HL-60/S4 (cell line): ENCODE results near the gene AKIP1.
"Not testable (repeated sequence)": the region's sequence is repeated elsewhere in the genome, so short reads cannot be mapped to it uniquely, and the experiment has no call there.

ENCODE experiments used
- in situ Hi-C: fragments of 300-500 bp; cut with MboI; formaldehyde crosslinking; loops from 2 replicates; pipeline ENCODE4 v1.14.3; 2022; ENCODE audit warnings: low sequenced_read_pairs

The AKIP1 gene, protein sequence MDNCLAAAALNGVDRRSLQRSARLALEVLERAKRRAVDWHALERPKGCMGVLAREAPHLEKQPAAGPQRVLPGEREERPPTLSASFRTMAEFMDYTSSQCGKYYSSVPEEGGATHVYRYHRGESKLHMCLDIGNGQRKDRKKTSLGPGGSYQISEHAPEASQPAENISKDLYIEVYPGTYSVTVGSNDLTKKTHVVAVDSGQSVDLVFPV

DNA sequence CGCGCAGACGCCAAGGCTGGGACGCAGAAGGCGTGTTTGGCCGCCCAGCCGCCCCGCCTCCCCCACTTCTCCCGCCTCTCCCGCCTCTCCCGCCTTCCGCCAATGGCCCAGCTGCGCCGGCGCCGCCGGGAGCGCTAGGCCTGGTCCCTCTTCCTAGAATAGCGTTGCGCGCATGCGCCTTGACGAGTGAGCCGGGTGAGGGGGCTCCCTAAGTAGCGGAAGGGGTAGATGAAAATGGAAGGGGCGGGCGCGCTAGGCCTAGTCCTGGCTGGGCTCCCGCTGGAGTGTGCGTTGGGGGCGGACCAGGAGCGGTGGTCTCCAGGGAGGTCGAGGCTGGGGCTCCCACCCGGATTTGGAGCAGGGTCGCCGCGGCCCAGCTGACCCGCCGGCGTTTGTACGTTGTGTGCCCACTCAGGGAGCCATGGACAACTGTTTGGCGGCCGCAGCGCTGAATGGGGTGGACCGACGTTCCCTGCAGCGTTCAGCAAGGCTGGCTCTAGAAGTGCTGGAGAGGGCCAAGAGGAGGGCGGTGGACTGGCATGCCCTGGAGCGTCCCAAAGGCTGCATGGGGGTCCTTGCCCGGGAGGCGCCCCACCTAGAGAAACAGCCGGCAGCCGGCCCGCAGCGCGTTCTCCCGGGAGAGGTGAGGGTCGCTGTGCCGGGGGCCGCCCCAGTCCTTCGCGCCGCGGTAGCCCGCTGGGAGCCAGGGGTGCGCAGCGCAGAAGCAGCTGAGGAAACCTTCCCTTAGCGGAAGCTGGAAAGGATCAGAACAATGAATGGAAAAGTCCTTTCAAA, at the start of gene AKIP1:
Gene AKIP1 (plus strand): TSS at position 161 of the 795 bp plus-strand sequence. CDS start 261 bp downstream, at position 422.
- in situ Hi-C loops, result no loop called here

DNA sequence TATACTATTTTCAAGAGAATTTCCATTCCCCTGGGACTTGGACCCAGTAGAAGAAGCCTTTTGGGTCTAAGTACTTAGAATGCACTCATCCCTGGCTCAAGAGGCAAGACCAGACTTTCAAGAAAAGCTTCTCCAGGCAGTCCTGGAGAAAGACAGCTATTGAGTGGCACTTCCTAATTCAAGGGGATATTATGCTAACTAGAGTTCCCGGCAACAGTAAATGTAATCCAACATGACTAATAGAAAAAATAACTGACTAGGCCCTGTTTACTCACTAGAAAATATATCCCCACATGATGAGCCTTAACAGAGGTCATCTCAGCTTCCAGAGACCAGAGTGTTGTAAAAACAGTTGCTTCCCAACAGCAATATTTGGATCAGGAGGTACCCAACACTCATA, 47.2 kb upstream of the AKIP1 start:
- in situ Hi-C loops, result no loop called here

DNA sequence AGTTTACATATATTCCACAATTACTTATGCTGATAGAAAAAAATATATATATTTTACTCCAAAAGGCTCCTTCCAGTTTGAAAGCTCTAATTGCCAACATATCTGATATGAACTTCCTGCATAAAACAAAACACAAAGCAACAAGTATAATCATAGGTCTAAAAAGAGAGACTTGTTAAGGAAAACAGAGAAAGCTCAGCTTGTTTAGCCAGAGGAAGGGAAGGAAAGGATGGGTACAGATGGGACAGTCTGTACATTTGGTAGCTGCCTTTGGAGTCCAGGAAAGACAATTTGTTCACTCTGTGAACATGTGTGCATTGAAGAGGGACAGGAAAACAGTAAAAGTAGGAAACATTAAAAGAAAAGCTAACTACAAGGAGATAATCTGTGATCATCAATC, 45.7 kb upstream of the AKIP1 start:
- in situ Hi-C loops, result no loop called here

DNA sequence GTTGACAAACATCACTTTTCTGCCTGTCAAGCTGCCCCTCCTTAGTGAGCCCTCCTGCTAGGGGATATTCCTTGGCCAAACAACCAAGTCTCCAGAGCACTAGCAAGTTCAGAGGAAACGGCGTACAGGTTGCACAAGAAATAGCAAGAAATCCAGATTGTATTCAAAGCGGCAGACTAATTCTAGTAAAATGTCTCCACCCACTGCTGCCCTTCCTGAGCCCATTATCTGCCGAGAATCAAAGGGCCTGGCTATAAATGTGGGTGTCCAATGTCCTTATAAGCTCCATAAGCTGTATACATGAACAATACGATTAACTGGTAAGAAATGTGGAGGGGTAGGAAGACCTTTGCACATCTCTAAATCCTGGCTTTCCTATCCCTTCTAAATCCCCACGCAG, 44.0 kb upstream of the AKIP1 start:
- in situ Hi-C loops, result no loop called here

DNA sequence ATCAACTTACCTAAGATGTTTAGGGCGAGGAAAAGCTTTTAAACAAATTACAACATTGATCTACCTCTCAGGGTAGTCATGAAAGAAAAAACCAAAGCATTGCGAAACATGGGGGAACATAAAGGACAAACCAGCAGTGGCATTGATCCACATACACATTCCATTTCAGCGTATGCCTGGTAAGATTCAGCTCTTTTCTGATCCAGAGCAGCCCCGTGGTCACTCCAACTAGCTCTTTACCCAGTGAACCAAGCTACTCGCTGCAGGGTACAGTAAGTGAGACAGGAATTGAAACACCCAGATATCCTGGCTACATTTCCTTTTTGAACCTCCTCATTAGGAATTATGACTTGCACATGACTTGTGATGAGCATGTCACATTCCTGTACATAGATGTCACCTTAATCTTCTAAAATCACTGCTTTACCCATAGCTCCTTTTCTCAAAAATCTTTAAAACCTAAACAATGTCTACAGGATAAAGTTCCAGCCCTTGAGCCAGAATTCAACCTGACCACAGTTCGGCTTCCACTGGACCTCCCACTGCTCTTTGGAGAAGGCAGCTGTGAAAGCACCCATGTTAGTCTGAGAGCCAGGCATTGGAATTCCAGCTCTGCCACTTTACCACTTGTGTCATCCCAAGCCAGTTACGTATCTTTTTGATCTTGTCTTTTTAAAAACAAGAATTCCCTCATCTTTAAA, 42.9 kb upstream of the AKIP1 start:
- in situ Hi-C loops, result no loop called here

DNA sequence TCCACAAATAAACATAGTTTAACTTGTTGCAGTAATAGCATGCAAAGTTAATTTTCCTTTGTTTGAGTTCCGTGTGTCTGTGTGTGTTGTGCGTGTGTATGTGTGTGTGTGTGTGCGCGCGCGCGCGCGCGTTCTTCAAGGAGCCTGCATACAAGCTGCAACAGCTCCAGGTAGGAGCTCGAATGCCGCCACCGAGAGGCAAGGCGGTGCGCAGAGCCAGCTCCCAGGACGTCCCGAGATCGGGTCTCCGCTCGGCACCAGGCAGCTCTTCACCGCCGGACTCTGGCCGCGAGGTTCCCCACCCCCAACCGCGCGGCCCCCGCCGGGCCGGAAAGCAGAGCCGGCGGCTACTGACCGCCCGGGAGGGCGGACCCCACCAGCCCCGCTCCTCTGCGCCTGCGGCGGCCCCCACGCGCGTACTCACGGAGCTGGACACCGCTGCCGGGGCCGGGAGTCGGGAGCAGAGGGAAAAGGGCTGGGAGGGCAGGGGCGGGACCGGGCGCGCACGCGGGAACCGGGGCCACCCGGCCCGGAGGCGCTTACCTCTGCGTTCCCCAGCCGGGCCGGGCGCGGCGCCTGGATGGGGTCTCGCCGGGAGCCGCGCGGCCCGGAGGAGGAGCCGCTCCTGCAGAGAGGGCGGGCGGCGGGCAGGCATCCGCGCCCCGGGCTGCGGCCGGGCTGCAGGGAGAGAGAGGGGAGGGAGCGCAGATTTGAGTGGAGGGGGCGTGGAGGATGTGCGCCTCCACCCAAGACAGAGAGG, 40.4 kb upstream of the AKIP1 start:
- in situ Hi-C loops, result no loop called here

DNA sequence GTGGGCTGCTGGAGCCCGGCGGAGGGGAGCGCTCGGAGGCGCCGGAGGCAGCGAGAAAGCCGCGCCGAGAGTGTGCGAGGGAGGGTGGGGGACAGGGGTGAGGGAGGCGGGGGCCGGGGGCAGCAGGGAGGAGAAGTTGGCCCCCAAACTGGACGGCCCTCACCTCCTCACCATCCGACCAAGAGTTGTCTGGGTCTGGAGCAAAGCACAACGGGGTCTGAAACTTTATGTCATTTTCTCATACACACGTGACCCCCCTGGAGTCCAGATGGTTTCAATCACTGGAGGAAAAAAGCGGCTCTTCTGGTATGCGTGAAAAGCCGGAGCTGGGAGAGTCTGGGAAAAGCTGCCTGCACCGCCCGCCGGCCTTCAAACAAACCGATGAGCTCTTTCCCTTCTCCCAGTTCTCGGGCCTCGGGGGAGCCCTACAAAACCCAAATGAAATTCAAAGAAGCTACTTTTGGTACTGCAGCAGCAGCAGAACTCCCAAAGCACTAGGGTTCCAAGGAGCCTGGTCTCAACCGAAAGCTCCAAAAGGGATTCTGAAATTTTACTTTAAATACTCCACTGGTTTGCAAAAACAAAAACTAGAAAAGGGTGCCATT, 39.7 kb upstream of the AKIP1 start:
- in situ Hi-C loops, result no loop called here

DNA sequence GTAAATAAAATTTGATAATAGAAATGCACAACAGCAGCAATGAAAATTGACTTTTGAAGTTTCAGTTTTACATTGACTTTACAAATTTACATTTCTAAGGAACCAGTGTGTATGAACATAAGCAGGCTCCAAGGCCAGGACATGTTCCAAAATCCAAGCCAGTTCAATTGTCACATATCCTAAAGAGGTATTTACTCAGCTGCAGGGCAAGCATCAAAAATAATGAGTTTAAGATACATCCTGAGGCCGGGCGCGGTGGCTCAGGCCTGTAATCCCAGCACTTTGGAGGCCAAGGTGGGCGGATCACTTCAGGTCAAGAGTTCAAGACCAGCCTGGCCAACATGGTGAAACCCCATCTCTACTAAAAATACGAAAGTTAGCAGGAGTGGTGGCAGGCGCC, 39.0 kb upstream of the AKIP1 start:
- in situ Hi-C loops, result no loop called here

DNA sequence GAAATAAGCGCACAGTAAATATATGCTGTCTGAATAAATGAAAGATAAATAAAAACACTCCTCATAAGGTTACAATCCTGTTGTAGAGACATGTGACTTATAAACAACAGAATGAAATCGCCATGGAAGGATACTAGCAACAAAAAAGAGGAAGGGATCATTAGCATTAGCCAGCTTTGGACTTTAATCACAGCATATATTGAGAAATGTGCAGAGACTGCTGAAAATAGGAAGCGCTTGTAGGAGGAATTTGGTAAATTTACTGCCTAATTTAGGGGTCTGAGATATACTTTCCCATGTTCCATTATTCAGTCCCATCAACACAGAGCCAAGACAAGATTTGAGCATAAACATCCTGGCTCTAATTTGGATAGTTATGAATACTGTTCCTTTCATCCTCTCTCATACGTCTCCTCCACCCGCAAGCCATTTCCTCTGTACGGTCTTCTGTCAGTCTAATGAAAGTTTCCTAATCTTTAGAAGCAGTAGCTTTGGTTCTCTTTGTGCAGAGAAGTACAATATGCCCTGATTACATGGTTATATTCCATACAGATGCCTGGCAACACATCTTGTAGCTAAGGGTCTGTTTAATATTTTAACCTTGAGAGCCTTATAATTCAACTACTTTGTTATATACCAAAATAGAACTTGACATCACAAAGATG, 37.1 kb upstream of the AKIP1 start:
- in situ Hi-C loops, result no loop called here

DNA sequence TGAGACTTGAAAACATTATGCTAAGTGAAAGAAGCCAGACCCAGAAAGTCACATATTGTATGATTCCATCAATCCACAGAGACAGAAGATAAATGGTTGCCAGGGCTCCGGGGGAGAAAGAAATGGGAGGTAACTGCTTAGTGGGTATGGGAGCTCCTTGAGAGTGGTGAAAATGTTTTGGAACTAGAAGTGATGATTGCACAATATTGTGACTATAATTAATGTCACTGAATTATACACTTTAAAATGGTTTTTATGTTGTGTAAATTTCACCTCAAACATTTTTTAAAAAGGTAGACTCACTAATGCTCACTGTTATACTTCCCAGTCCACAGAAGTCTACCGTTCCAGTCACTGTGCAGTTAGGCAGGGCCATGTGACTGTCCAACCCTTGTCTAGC, 32.2 kb upstream of the AKIP1 start:
- in situ Hi-C loops, result no loop called here

DNA sequence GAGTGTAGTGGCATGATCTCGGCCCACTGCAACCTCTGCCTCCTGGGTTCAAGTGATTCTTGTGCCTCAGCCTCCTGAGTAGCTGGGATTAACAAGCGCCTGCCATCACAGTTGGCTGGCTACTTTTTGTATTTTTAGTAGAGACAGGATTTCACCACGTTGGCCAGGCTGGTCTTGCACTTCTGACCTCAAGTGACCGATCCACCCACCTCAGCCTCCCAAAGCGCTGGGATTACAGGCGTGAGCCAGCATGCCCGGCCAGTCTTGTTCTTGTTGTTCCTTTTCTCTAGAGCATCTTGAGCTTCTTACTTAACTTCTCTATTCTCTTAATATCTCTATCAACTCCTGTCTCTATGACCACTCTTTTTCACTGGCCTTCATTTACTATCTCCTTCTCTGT, 29.4 kb upstream of the AKIP1 start:
- in situ Hi-C loops, result not testable (repeated sequence)

DNA sequence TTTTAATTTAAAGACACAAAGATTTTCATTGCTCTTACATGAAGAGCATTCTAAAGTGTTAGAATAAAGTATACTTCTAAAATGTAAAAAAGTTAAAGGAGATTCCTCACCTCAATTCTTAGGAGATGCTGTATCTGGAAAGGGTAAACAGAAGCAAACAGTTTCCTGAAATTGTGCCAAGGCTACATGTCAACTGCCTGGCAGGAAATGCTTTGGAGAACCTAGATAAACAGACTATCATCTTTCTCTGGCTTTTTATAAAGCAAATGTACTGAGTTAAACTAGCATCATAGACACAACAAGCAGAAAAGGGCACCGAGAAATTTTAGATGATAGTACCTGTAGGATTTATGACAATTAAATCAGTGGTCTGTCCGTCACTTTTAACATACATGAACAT, 24.7 kb upstream of the AKIP1 start:
- in situ Hi-C loops, result no loop called here

DNA sequence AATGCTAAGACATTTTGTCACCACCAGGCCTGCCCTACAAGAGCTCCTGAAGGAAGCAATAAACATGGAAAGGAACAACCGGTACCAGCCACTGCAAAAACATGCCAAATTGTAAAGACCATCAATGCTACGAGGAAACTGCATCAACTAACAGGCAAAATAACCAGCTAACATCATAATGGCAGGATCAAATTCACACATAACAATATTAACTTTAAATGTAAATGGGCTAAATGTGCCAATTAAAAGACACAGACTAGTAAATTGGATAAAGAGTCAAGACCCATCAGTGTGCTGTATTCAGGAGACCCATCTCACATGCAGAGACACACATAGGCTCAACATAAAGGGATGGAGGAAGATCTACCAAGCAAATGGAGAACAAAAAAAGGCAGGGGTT, 19.8 kb upstream of the AKIP1 start:
- in situ Hi-C loops, result not testable (repeated sequence)

DNA sequence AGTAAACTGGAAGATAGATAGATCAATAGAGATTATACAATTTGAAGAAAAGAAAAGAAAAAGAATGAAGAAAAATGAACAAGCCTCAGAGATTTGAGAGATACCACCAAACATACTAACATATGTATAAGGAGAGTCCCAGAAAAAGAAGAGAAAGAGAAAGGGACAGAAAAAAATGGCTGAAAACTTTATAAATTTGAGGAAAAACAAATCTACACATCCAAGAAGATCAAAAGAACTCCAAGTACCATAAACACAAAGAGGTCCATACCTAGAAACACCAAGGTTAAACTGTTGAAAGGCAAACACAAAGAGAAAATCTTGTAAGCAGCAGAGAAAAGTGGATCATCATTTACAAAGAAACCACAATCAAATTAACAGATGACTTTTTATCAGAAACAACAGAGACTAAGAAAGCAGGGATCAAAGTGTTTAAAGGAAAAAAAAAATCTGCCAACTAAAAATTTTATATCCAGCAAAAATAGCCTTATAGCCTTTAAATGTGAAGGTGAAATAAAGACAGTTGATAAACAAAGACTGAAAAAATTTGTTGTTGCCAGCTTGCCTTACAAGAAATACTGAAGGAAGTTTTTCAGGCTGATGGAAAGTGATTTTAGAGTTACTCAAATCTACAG, 11.8 kb upstream of the AKIP1 start:
- in situ Hi-C loops, result no loop called here

DNA sequence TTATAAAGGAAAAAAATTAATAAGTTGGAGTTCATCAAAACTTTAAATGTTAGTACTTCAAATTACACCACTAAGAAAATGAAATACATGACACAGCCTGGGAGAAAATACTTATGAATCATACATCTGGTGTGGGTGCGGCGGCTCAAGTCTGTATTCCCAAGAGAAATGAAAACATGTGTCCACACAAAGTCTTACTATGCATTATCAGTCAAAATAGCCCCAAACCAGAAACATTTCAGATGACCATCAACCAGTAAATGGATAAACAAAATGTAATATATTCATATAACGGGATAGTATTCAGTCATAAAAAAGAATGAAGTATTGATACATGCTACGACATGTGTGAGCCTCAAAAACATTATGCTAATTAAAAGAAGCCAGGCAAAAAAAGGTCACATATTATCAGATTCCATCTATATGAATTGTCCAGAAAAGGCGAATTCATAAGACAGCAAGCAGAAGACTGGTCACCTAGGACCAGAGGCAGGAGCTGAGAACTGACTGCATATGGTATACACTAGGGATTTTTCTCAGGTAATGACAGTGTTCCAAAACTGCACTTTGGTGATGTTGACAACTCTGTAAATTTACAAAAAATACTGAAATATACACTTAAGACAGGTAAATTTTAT, 5.3 kb upstream of the AKIP1 start:
- in situ Hi-C loops, result no loop called here

DNA sequence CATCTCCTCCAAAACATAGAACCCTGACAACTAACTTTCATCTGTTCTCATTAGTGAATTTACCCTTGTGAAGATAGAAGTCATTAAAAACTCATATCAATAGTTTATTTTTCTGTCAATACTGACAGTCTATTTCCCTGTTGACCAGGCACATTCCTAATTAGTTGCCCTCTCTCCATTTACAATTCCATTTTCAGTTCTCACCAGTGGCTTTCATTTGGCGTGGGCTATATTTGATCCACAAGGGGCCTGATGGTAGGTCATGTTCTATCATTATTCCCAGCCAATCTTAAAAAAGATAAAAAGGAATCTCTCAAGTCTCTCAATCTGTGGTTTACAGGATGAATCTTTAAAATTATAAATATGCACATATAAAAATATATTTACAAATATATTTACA, 3.9 kb upstream of the AKIP1 start:
- in situ Hi-C loops, result no loop called here

DNA sequence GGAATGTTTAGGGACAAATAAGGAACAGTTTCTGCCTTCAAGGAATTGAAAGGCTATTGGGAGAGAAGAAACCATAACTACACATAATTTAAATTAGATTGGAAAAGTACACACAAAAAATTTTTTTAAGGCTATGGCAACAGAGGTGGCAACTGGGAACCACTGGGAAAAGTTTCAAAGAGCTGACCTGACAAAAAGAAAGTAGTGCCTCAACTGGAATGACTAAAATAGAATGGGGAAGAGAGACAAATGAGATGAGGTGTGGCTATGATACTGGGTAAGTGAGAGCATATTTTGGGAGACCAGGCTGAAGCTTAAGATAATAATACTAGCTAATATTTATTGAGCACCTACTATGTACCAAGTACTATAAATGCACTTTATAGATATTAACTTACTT, 2.9 kb upstream of the AKIP1 start:
- in situ Hi-C loops, result no loop called here

DNA sequence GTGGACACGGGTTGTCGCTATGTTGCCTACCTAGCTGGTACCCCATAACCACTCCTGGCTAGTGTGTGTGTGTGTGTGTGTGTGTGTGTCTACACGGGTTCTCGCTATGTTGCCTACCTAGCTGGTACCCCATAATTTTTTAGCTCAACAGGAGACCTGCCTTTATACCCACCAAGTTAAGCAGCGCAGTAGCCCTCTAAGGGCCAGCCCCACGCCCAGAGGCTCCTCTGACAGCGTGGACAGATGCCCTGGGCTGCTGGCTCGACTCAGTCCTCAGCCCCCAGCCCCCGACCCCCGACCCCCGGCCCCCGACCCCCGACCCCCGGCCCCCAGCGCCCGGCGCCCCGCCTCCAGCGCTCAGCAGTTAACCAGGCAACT, 351 bp upstream of the AKIP1 start:
- in situ Hi-C loops, result no loop called here

DNA sequence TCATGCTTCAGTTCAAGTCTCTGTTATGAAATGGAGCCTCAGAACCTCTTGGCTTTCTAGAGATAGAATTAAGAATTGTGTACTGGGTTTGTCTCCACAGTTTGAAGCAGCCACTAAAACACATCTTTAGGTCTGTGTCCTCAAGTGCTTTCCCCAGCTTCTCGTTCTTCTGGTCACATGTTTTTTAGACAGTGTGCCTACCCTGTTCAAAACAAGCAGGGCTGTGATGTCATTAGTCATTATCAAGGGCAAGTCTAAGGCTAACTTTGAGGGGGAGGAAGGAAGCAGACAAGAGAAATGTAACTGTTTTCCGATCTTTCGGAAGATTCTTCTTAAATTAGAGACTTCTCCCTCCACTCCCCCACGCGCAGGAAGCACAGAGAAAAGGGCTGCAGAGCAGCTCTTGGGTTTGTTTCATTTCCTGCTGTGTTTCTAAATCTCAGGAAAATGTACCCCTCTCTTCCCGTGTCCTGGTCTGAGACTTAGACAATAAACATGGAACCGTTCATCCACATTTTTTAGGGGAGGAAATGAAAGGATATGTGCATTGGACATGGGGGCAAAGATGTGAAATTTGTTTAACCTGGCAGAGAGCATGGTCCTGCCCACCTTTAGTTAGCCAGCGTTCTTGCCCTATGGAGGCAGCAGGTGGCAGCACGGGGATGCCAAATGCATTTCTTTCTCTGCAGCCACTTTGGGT, 3.1 kb downstream of the AKIP1 start:
- in situ Hi-C loops, result no loop called here
